Colon (tissue), 2 donors: Measurements from ENCODE around the gene NELFB.

Experiments
- FAIRE-seq: peaks from 2 replicates; lab custom pipeline; 2012; peaks lifted over from hg19 to GRCh38; lab: Jason Lieb, UNC
- donor health status: control.
- donor health status: control.

NELFB gene

GRCh38 chr9:137268538-137269201 lies 13.5 kb downstream of the NELFB start:
- FAIRE-seq = no peak

- FAIRE-seq = no peak
Measured at GRCh38 chr9:137269231-137269772, 14.2 kb downstream of the NELFB start.

GRCh38 chr9:137270929-137271695 lies 16.0 kb downstream of the NELFB start:
- FAIRE-seq = no peak

- no peak for FAIRE-seq
Measured at GRCh38 chr9:137271696-137272076, 16.6 kb downstream of the NELFB start.

GRCh38 chr9:137272241-137273094 lies 17.3 kb downstream of the NELFB start:
- no peak for FAIRE-seq

- FAIRE-seq = no peak
Measured at GRCh38 chr9:137273095-137273490, 18.0 kb downstream of the NELFB start.

GRCh38 chr9:137273611-137274320 lies 18.6 kb downstream of the NELFB start:
- no peak for FAIRE-seq

GRCh38 chr9:137275203-137275587 lies 20.1 kb downstream of the NELFB start:
- no peak for FAIRE-seq

- no peak for FAIRE-seq
Measured at GRCh38 chr9:137275588-137276472, 20.7 kb downstream of the NELFB start.

- no peak for FAIRE-seq
Measured at GRCh38 chr9:137276473-137277328, 21.6 kb downstream of the NELFB start.

GRCh38 chr9:137277329-137278041 lies 22.4 kb downstream of the NELFB start, which contains the start of gene TOR4A:
TSS of gene TOR4A (plus strand) at chr9:137277726. CDS start at chr9:137278690, 964 bp downstream.
- no peak for FAIRE-seq

GRCh38 chr9:137278061-137278701 lies 23.1 kb downstream of the NELFB start:
- no peak for FAIRE-seq

GRCh38 chr9:137278721-137279711 lies 23.9 kb downstream of the NELFB start:
- no peak for FAIRE-seq

- no peak for FAIRE-seq
Measured at GRCh38 chr9:137279741-137280473, 24.8 kb downstream of the NELFB start.

GRCh38 chr9:137280474-137281344 lies 25.6 kb downstream of the NELFB start:
- FAIRE-seq = no peak
